ENCODE measurements around the gene TBC1D1. TPM values are rescaled to one million over a fixed set of nuclear protein-coding genes. Genes with fewer than 3 reads are reported as not detected.

The TBC1D1 gene
- polyA plus RNA-seq, 1 donor from 2014 or later, result 40.9 TPM

DNA sequence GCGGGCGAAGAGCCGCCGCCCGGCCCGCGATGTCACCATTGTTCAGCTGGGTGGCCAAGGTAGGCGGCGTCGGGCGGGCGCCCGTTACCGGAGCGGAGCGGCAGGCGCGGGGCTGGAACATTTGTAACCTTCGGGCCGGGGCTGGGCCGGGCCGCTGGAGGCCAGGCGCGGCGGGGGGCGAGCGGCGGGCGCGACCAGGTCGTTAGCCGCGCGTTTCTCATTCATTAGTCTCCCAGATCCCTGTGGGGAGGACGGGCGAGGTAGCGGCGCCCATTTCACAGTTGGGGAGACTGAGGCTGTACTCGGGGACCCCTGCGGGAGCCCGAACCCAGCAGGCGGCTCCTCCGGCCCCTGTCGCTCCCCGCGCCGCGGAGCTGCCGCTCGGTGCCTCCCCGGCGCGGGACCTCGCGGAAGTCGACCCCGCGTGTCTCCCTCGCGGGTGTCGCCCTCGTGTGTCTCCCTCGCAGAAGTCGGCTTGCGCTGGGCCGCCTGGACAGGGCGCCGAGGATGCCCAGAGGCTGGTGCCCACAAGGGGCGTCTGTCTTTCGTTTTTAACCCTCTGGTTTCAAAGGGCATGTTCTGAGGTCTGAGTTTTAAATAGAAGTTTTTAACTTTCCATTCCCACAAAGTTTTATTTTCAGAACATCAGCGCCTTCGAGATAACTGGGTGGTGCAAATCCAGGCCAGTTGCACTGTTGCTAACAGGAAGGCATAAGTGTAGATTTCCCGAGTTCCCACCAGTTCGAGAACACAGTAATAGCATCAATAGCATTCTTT is 86.8 kb downstream of the TBC1D1 start:
- Mint-ChIP-seq H3K4me3 (peak overlapping the region; percentile 86 to 96 (median 95)), H3K36me3 (no peaks in the 10 kb centered on the region), H3K4me1 (peaks cover 30 to 48% (median 36%) of the 10 kb centered on the region in 3 donors)

DNA sequence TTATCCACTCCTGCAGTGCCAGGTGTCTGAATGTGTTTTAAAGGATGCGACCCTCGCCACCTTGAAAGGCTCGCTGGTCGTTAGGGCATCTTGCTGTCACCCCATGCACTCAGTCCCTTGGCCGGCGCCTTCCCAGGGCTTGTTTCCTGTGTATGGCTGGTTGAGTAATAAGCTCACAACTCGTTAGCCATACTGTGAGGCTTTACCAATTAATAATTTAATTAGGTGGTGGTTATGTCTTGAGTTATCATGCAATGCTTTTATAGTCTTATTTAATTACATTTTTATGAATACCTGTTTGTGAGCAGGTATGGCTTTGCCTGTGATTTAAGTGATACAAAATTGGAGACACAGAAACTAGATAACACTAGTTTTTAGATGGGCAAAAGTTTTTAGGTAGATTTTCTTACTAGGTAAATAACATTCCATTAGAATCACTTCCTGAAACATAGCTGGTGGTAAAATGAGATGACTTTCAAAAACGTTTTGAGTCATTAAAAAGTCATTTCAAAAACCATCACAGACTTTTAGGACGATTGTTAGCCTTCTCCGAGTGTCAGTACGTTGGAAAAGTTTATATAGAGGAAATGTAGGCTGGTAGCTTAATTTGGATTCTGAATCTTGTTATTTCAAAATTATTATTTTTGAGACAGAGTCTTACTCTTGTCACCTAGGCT is 87.5 kb downstream of the TBC1D1 start:
- Mint-ChIP-seq H3K36me3 (no peaks in the 10 kb centered on the region), H3K4me1 (peaks cover 30 to 49% (median 37%) of the 10 kb centered on the region in 3 donors), H3K27me3 (no peaks in the 10 kb centered on the region)

More for the DNA sequence above, 86.8 kb downstream of the TBC1D1 start:
- H3K27me3 Mint-ChIP-seq, result no peaks in the 10 kb centered on the region
- H3K27ac Mint-ChIP-seq, result peak overlapping the region; percentile 80 to 94 (median 85)
- H3K9me3 Mint-ChIP-seq, result no peaks in the 10 kb centered on the region

DNA sequence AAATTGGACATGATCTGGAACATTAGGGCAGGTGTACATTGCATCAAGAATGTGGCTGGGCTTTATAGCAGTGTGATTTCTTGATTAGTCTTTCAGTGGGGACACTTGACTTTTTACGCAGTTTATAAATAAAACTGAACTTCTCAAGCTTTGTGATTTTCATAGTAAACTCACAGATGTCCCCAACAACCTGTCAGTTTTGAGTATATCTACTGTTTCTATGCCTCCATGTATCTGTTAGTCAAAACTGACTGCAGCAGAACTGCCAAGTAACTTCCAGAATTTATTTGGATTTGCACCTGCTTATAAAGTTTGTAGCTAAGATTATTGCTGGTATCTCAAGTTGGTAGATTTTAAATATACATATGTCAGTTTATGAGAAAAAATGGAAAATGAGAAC is 89.4 kb downstream of the TBC1D1 start:
- H3K9me3 Mint-ChIP-seq, result no peaks in the 10 kb centered on the region
- peak overlapping the region in 2 of 4 donors; percentile 83 for H3K4me3 Mint-ChIP-seq
- H3K4me1 Mint-ChIP-seq, result peaks cover 26 to 56% (median 37%) of the 10 kb centered on the region in 3 donors
- H3K27ac Mint-ChIP-seq, result no peak overlapping the region
- H3K27me3 Mint-ChIP-seq, result no peaks in the 10 kb centered on the region
- H3K36me3 Mint-ChIP-seq, result peaks cover 3% of the 10 kb centered on the region

More for the DNA sequence above, 87.5 kb downstream of the TBC1D1 start:
- H3K27ac Mint-ChIP-seq, result peak overlapping the region in 2 of 3 donors; percentile 85 to 94
- H3K4me3 Mint-ChIP-seq, result peak overlapping the region; percentile 86 to 96 (median 95)
- H3K9me3 Mint-ChIP-seq, result no peaks in the 10 kb centered on the region

DNA sequence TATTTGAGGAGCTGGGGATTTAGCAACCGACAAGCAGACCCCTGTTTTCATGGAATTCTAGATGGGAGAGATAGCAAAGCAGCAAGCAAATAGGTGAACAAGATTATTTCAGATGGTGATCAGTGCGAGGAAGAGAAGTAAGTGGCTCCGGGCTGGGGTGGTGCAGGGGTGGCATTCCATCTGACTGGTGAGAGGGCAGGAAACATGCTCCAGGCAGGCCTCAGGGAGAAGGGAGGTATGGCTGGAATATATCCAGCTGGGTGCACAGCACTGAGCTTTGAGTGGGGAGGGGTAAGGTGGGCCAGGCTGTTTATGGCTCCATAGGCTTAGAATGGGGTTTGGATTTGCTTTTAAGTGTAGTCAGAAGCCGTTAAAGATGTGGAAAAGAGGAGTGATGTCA is 90.5 kb downstream of the TBC1D1 start:
- H3K36me3 Mint-ChIP-seq, result peaks cover 3% of the 10 kb centered on the region
- H3K9me3 Mint-ChIP-seq, result no peaks in the 10 kb centered on the region
- peak overlapping the region in 2 of 4 donors; percentile 39 to 60 for H3K4me3 Mint-ChIP-seq
- H3K4me1 Mint-ChIP-seq, result peaks cover 25 to 62% (median 39%) of the 10 kb centered on the region in 3 donors
- peak overlapping the region in 1 of 3 donors; percentile 2 for H3K27ac Mint-ChIP-seq
- no peaks in the 10 kb centered on the region for H3K27me3 Mint-ChIP-seq

DNA sequence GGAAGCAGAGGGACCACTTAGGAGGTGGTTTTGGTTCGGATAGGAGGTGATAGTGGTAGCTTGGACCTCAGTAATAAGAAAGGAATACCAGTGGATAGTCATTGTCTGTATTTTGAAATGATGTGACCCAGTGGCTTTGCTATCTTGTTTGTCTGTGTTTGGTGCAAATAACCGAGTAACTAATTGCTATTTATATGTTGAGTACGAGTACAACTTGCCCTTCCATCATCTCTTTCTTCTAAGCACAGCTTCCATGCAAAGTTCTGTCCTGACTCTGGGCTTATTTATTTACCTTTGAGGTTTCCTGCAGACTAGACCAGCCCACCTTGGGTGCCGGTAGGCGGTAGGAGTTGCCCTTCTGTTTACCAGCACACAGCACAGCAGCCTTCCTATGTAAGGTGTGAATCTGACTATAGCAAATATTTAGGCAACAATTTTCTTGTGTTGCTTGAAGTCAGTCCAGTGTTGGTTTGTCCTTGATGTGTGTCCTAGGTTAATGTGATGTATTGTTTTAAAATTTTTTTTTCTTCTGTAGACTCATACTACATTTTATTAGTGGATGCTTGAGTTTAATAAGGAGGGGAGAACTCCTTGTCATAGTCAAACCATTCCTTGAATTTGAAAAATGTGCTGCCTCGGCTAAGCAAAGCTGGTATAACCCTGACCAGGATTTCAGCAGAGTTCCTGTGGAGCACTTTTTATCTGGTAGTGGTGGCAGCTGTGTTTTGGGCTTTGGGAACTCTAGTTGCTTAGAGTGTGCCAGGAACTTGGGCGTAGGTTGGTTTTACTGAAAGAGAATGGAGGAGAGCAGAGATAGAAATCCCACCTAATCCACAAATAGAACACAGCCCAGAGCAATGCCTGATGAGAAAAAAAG is 91.2 kb downstream of the TBC1D1 start:
- Mint-ChIP-seq H3K9me3 (no peaks in the 10 kb centered on the region), H3K4me3 (peak overlapping the region in 2 of 4 donors; percentile 11 to 60), H3K36me3 (peaks cover 5% of the 10 kb centered on the region), H3K27me3 (no peaks in the 10 kb centered on the region), H3K27ac (peak overlapping the region in 2 of 3 donors; percentile 2 to 31), H3K4me1 (peaks cover 24 to 59% (median 36%) of the 10 kb centered on the region in 3 donors)

DNA sequence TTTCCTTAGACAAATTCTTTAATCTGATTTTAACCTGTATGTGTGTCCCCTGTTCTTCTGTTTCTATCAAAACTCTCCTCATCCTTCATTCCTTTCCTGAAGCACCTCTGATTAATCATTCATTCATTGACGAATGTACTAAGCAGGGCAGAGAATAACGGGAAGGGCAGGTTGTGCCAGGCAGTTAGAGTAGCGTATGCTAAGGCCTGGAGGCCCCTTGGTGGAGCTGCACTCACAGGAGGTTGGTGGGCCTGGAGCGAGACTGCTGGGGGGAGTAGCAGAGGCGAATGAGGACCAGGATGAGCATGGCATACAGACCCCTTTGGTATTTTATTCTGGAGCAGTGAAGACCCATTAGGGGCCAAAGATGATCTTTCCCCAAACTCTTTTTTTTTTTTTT is 91.9 kb downstream of the TBC1D1 start:
- Mint-ChIP-seq H3K4me3 (peak overlapping the region in 2 of 4 donors; percentile 60 to 68), H3K36me3 (peaks cover 8% of the 10 kb centered on the region), H3K27me3 (no peaks in the 10 kb centered on the region), H3K4me1 (peaks cover 27 to 64% (median 36%) of the 10 kb centered on the region in 3 donors), H3K27ac (peak overlapping the region; percentile 2 to 31 (median 14)), H3K9me3 (no peaks in the 10 kb centered on the region)

DNA sequence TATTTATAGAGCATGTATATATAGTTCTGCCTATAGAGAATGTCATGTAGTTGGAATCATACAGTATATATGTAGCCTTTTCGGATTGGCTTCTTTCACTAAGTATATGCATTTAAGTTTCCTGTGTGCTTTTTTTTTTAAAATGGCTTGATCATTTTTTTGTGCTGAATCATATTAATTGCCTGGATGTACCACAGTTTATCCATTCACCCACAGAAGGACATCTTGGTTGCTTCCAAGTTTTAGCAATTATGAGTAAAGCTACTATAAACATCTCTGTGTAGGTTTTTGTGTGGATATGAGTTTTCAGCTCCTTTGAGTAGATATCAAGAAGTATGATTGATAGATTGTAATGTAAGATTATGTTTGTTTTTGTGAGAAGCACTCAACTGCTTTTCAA is 93.1 kb downstream of the TBC1D1 start:
- no peaks in the 10 kb centered on the region for H3K9me3 Mint-ChIP-seq
- H3K4me1 Mint-ChIP-seq, result peaks cover 18 to 57% (median 28%) of the 10 kb centered on the region in 3 donors
- H3K27ac Mint-ChIP-seq, result peak overlapping the region in 1 of 3 donors; percentile 89
- peaks cover 12% of the 10 kb centered on the region for H3K36me3 Mint-ChIP-seq
- no peaks in the 10 kb centered on the region for H3K27me3 Mint-ChIP-seq
- peak overlapping the region in 1 of 4 donors; percentile 51 for H3K4me3 Mint-ChIP-seq

DNA sequence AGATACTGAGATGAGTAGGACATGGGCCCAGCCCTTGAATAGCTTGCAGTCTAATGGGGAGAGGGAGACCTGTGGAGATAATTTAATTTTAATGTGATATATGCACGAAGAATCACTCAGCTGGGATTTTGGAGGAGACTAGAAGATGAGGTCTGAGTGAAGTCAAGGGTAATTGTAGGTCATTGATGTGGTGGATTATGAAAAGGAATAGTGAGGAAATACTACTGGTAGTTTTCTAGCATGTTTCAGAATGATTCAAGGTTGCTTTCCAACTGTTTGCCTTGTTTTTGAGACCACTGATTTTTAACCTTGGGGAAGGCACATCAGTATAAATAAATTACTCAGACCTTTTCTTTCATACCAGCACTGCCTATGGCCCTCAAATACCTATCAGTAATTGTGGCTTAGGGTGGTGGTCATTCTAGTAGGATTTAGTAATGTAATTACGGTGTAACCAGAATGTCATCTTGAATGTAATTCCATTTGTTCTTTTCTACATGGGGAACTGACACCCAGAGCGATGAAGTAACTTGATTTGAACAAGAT is 94.9 kb downstream of the TBC1D1 start:
- H3K27me3 Mint-ChIP-seq, result no peaks in the 10 kb centered on the region
- no peaks in the 10 kb centered on the region for H3K9me3 Mint-ChIP-seq
- no peak overlapping the region for H3K4me3 Mint-ChIP-seq
- peaks cover 12% of the 10 kb centered on the region for H3K36me3 Mint-ChIP-seq
- H3K27ac Mint-ChIP-seq, result no peak overlapping the region
- H3K4me1 Mint-ChIP-seq, result peaks cover 17 to 51% (median 25%) of the 10 kb centered on the region in 3 donors

DNA sequence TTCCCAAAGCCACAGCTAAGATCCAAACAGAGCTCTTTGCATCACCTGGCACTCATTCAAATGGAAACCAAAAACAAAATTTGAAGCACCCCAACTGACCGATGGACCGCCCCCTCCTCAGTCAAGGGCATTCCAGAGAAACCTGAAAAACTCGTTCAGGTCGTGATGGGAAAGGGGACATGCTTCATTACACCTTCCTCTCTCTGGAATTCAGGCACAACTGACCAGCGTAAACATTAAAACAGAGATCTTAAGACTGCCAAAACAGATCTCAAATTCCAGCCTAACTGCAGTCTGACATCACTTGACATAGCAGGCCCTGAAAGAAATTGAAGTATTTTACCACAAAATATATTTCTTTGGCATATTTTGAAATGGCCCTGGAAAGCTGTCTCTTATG is 97.8 kb downstream of the TBC1D1 start:
- Mint-ChIP-seq H3K36me3 (peaks cover 12% of the 10 kb centered on the region), H3K9me3 (peaks cover 0 to 1% (median 0%) of the 10 kb centered on the region in 3 donors), H3K4me1 (peaks cover 13 to 42% (median 16%) of the 10 kb centered on the region in 3 donors), H3K27ac (peak overlapping the region in 2 of 3 donors; percentile 32 to 65), H3K4me3 (no peak overlapping the region), H3K27me3 (no peaks in the 10 kb centered on the region)

DNA sequence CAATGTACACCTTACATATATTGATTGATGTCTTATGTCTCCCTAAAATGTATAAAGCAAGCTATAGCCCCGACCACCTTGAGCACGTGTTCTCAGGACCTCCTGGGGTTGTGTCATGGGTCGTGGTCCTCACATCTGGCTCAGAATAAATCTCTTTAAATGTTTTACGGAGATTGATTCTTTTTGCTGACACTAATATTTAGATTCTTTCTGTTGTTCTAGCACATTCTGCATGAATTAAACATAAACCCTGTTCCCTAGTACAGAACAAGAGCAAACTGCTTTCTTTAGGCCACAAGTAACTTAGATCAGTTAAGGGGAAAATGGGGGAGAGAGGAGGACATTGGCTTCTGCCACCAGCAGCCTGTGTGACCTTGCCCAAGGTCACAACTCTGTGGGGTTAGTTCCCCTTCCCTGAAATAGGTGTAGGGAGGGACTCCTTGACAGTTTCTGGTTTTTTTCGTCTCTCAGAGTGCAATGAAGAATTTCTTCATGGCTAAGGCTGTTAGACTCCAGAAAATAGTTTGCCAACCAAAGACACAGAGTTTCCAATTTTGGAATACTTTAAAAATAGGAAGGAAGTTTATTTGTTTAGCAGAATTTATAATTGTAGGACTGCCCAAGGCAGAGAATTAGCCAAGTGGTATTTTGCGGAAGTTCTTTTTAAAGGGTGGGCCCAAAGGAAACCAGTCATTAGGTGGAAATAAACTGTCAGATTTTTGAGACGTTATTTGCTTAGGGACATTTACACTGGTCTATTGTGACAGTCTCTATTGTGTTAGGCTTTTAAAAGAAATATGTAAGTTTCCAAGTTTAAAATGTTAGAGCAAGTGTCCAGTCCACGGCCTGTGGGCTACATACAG is 98.7 kb downstream of the TBC1D1 start:
- peak overlapping the region in 3 of 4 donors; percentile 25 to 74 (median 59) for H3K4me3 Mint-ChIP-seq
- peaks cover 0 to 1% (median 0%) of the 10 kb centered on the region in 3 donors for H3K9me3 Mint-ChIP-seq
- peak overlapping the region in 2 of 3 donors; percentile 65 to 89 for H3K27ac Mint-ChIP-seq
- H3K36me3 Mint-ChIP-seq, result peaks cover 12% of the 10 kb centered on the region
- H3K27me3 Mint-ChIP-seq, result no peaks in the 10 kb centered on the region
- peaks cover 12 to 43% (median 20%) of the 10 kb centered on the region in 3 donors for H3K4me1 Mint-ChIP-seq

DNA sequence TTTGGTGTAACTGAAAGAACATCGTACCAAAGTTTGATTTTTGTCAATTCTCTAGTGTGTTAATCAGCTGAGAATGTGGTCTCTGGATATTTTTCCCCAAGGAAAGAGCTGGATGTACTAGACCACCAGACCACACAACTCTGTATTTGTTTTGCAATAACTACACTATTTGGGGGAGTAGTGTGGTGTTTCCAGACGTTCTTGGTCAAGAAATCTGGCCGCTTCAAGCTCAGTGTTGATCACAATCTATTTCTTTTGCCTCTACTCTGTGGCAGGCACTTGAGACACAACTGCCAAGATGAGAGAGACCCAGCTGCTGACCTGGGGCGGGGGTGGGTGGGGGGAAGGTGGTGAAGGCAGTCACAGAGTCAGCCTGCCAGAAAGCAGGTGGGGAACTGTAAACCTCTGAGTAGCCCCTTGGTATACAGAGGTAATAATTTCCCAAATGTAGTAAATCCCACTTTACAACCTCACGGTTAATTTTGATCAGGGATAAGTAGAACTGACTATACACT is 99.9 kb downstream of the TBC1D1 start:
- Mint-ChIP-seq H3K27ac (peak overlapping the region in 1 of 3 donors; percentile 16), H3K9me3 (peaks cover 0 to 1% (median 0%) of the 10 kb centered on the region in 3 donors), H3K36me3 (peaks cover 13% of the 10 kb centered on the region), H3K27me3 (no peaks in the 10 kb centered on the region), H3K4me1 (peaks cover 12 to 48% (median 29%) of the 10 kb centered on the region in 3 donors), H3K4me3 (peak overlapping the region in 1 of 4 donors; percentile 33)

DNA sequence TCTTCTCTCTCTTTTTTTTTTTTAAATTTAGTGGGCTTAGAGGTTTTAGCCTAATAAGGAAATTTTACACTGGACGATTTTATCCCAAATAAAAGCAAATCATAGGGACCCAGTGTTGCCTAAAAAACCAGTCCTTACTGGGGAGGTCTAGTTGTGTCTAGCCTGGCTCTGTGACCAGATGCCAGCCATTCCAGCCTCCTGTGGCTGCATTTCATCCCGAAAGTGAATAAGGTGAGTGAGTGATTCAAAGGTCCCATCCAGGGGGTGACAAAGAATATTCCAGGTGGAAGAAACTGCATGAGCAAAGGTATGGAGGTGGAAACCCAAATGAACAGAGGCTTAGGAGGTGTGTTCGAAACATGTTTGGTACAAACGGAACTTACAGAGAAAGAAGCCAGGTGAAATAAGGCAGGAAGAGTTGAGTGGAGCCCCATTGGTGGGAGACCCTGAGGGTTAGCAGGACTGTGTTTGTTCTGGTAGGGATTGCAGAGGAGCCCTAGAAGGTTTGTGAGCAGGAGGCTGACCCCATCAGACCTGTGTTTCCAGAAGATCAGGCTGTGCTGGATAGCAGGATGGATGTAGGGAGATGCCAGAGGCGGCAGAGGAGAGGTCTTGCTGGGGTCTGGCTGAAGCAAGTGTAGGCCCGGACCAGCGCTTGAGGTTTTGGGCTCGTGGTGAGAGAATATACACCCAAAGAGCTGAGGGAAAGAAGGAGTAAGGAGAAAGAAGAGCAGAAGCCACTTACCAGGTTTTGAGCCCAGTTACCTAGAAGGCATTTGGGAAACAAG is 100.9 kb downstream of the TBC1D1 start:
- H3K9me3 Mint-ChIP-seq, result peaks cover 0 to 1% (median 0%) of the 10 kb centered on the region in 3 donors
- H3K4me3 Mint-ChIP-seq, result no peak overlapping the region
- no peaks in the 10 kb centered on the region for H3K27me3 Mint-ChIP-seq
- H3K27ac Mint-ChIP-seq, result peak overlapping the region in 2 of 3 donors; percentile 67 to 96
- peaks cover 10 to 44% (median 26%) of the 10 kb centered on the region in 3 donors for H3K4me1 Mint-ChIP-seq
- peaks cover 13% of the 10 kb centered on the region for H3K36me3 Mint-ChIP-seq

Data from IgD-negative memory B cell (primary cell).